Neural cell (in vitro differentiated cells): Measurements from ENCODE around the gene ALDH3B2. TPM values are rescaled to one million over a fixed set of nuclear protein-coding genes. Genes with fewer than 3 reads are reported as not detected.
"Not testable (repeated sequence)": the region's sequence is repeated elsewhere in the genome, so short reads cannot be mapped to it uniquely, and the experiment has no call there.

Experiments used
- H2AFZ ChIP-seq: fragments of 200-600, 300-800 bp; sonication (generic), shearing (Covaris generic); 2 replicates; pipeline ENCODE4 v1.6.0; 2014; ENCODE audit warnings: low read depth, mild to moderate bottlenecking, antibody characterized with exemption, low read length, moderate library complexity
- H3F3A ChIP-seq: fragments of 200-600 bp; shearing (Covaris generic); 2 replicates; pipeline ENCODE4 v1.6.1; 2016; ENCODE audit warnings: mild to moderate bottlenecking, moderate library complexity, mixed read lengths, antibody characterized with exemption, low read length; ENCODE audit not compliant: insufficient read depth, poor library complexity, severe bottlenecking
- H3K27ac ChIP-seq: fragments of 200-600, 300-800 bp; sonication (generic), shearing (Covaris generic); 2 replicates; pipeline ENCODE4 v1.5.1; 2014; ENCODE audit warnings: mild to moderate bottlenecking, low read length, moderate library complexity
- H3K27me3 ChIP-seq: fragments of 300-800, 200-600 bp; sonication (generic), shearing (Covaris generic); 2 replicates; pipeline ENCODE4 v1.6.0; 2014; ENCODE audit warnings: mild to moderate bottlenecking, low read depth, low read length, moderate library complexity; ENCODE audit not compliant: insufficient read depth
- H3K36me3 ChIP-seq: fragments of 300-800, 200-600 bp; sonication (generic), shearing (Covaris generic); 2 replicates; pipeline ENCODE4 v1.5.1; 2014; ENCODE audit warnings: mild to moderate bottlenecking, antibody characterized with exemption, low read length, moderate library complexity; ENCODE audit not compliant: insufficient read depth
- H3K4me2 ChIP-seq: fragments of 300-800, 200-600 bp; sonication (generic), shearing (Covaris generic); 2 replicates; pipeline ENCODE4 v1.6.0; 2014; ENCODE audit warnings: mild to moderate bottlenecking, low read length
- H3K4me3 ChIP-seq: fragments of 300-800, 200-600 bp; sonication (generic), shearing (Covaris generic); 2 replicates; pipeline ENCODE4 v1.5.1; 2014; ENCODE audit warnings: mild to moderate bottlenecking, low read length, moderate library complexity
- H3K79me2 ChIP-seq: fragments of 200-600 bp; shearing (Covaris generic); replicated peaks from 2 replicates; pipeline ENCODE4 v1.6.0; 2014; ENCODE audit warnings: mild to moderate bottlenecking, low read length, moderate library complexity; ENCODE audit not compliant: insufficient read depth
- H3K9ac ChIP-seq: fragments of 300-800, 200-600 bp; sonication (generic), shearing (Covaris generic); 2 replicates; pipeline ENCODE4 v1.6.1; 2016; ENCODE audit warnings: mild to moderate bottlenecking, low read length, mixed read lengths
- H3K9me2 ChIP-seq: fragments of 200-600 bp; shearing (Covaris generic); 2 replicates; pipeline ENCODE4 v1.6.1; 2016; ENCODE audit warnings: mild to moderate bottlenecking, low read length, mixed read lengths; ENCODE audit not compliant: insufficient read depth
- H3K9me3 ChIP-seq: fragments of 200-600, 300-800 bp; sonication (generic), shearing (Covaris generic); 2 replicates; pipeline ENCODE4 v1.6.1; 2016; ENCODE audit warnings: mild to moderate bottlenecking, mixed run types, low read length, moderate library complexity, mixed read lengths
- H4K20me1 ChIP-seq: fragments of 200-600 bp; shearing (Covaris generic); 2 replicates; pipeline ENCODE4 v1.6.1; 2016; ENCODE audit warnings: mild to moderate bottlenecking, mixed run types; ENCODE audit not compliant: insufficient read depth
- CTCF ChIP-seq: fragments of 450-650 bp; IDR thresholded peaks from 2 replicates; pipeline ENCODE4 v1.5.1; 2014; ENCODE audit warnings: antibody characterized with exemption, mild to moderate bottlenecking, moderate library complexity; ENCODE audit not compliant: poor library complexity, severe bottlenecking
- EP300 ChIP-seq: fragments of 450-650 bp; conservative IDR thresholded peaks from 2 replicates; pipeline ENCODE4 v1.6.1; 2014; ENCODE audit warnings: antibody characterized with exemption, mild to moderate bottlenecking, moderate library complexity; ENCODE audit not compliant: poor library complexity, severe bottlenecking
- EZH2 ChIP-seq: fragments of 200-600, 300-800 bp; shearing (Covaris generic), sonication (generic); IDR thresholded peaks from 2 replicates; pipeline ENCODE4 v1.6.1; 2014; ENCODE audit warnings: antibody characterized with exemption, low read length, borderline replicate concordance, mild to moderate bottlenecking; ENCODE audit not compliant: insufficient read depth, poor library complexity, severe bottlenecking
- MXI1 ChIP-seq: fragments of 450-650 bp; conservative IDR thresholded peaks from 2 replicates; pipeline ENCODE4 v1.6.1; 2014; ENCODE audit warnings: antibody characterized with exemption, mild to moderate bottlenecking; ENCODE audit not compliant: poor library complexity, severe bottlenecking
- POLR2AphosphoS5 ChIP-seq: IDR thresholded peaks from 2 replicates; pipeline ENCODE4 v1.6.1; 2012
- RAD21 ChIP-seq: fragments of 450-650 bp; conservative IDR thresholded peaks from 2 replicates; pipeline ENCODE4 v1.6.1; 2014; ENCODE audit warnings: antibody characterized with exemption, mild to moderate bottlenecking, moderate library complexity
- REST ChIP-seq: IDR thresholded peaks from 2 replicates; pipeline ENCODE4 v1.6.1; 2012; ENCODE audit warnings: borderline replicate concordance
- SMC3 ChIP-seq: fragments of 450-650 bp; conservative IDR thresholded peaks from 2 replicates; pipeline ENCODE4 v1.6.1; 2014; ENCODE audit warnings: antibody characterized with exemption, mild to moderate bottlenecking, moderate library complexity; ENCODE audit not compliant: poor library complexity
- TAF1 ChIP-seq: IDR thresholded peaks from 2 replicates; pipeline ENCODE4 v1.6.1; 2012; ENCODE audit warnings: low read depth
- polyA minus RNA-seq: library from RNA; depleted of rRNA, polyadenylated mRNA; stranded (reverse); fragments of >200 nt; gene quantifications from 2 replicates; pipeline ENCODE4 v1.2.3, GENCODE V29; 2014
- polyA plus RNA-seq: library from polyadenylated mRNA; depleted of rRNA; stranded (reverse); fragments of >200 nt; gene quantifications from 2 replicates; pipeline ENCODE4 v1.2.3, GENCODE V29; 2014

The ALDH3B2 gene
- polyA plus RNA-seq (not detected in 2 replicates), polyA minus RNA-seq (not detected in 2 replicates)

GRCh38 chr11:67674442-67674871 is at the start of gene ALDH3B2:
Gene ALDH3B2, minus strand, starts transcription at chr11:67674623. Its CDS starts 7,688 bp downstream, at chr11:67666935.
- no peak within 1 kb of the TSS for H3K4me2 ChIP-seq
- H3K27ac ChIP-seq = no peak within 1 kb of the TSS

GRCh38 chr11:67723036-67723435 is 48.6 kb upstream of the ALDH3B2 start:
- H3K27me3 ChIP-seq, H3K27ac ChIP-seq, H3F3A ChIP-seq, H3K9me2 ChIP-seq, H3K4me3 ChIP-seq, H4K20me1 ChIP-seq, H3K4me2 ChIP-seq, H3K36me3 ChIP-seq, H3K9me3 ChIP-seq, H3K9ac ChIP-seq, H2AFZ ChIP-seq, H3K79me2 ChIP-seq: not testable (repeated sequence)

More at GRCh38 chr11:67674442-67674871, at the start of gene ALDH3B2:
- Histone ChIP-seq H3K9me3 (no peaks in the 10 kb centered on the region), H3K27me3 (no peaks in the 10 kb centered on the region), H2AFZ (no peak within 1 kb of the TSS), H3K79me2 (no peaks in the 10 kb centered on the region), H4K20me1 (no peaks in the 10 kb centered on the region), H3K36me3 (no peaks in the 10 kb centered on the region), H3K9ac (no peak within 1 kb of the TSS), H3K9me2 (no peaks in the 10 kb centered on the region), H3F3A (no peaks in the 10 kb centered on the region), H3K4me3 (no peak within 1 kb of the TSS)
- TF ChIP-seq EZH2 (no peak), POLR2AphosphoS5 (no peak), REST (no peak), TAF1 (no peak), EP300 (no peak), CTCF (no peak), MXI1 (no peak), RAD21 (no peak), SMC3 (no peak)

GRCh38 chr11:67716226-67716625 is 41.8 kb upstream of the ALDH3B2 start:
- not testable (repeated sequence) for H2AFZ ChIP-seq, H3K36me3 ChIP-seq, H3K9ac ChIP-seq, H3K79me2 ChIP-seq, H3K9me2 ChIP-seq, H3K27me3 ChIP-seq, H3K4me3 ChIP-seq, H3K9me3 ChIP-seq, H4K20me1 ChIP-seq, H3K27ac ChIP-seq, H3K4me2 ChIP-seq, H3F3A ChIP-seq

- not testable (repeated sequence) for H3K36me3 ChIP-seq, H3K4me2 ChIP-seq, H3K27ac ChIP-seq, H3K9me2 ChIP-seq, H3K9me3 ChIP-seq, H2AFZ ChIP-seq, H4K20me1 ChIP-seq, H3K27me3 ChIP-seq, H3K4me3 ChIP-seq, H3F3A ChIP-seq, H3K9ac ChIP-seq, H3K79me2 ChIP-seq
Measured at GRCh38 chr11:67715801-67716200, 41.4 kb upstream of the ALDH3B2 start.
